Activated T-cell treated with anti-CD3 and anti-CD28 coated beads for 1 hour (primary cell): ENCODE measurements around the gene MYO3A.
"Not testable (repeated sequence)": the region's sequence is repeated elsewhere in the genome, so short reads cannot be mapped to it uniquely, and the experiment has no call there.

Experiments
- DNase-seq: peaks from one replicate; pipeline ENCODE4 v3.0.0-alpha.2; 2020; ENCODE audit warnings: low read depth

Gene MYO3A

DNA sequence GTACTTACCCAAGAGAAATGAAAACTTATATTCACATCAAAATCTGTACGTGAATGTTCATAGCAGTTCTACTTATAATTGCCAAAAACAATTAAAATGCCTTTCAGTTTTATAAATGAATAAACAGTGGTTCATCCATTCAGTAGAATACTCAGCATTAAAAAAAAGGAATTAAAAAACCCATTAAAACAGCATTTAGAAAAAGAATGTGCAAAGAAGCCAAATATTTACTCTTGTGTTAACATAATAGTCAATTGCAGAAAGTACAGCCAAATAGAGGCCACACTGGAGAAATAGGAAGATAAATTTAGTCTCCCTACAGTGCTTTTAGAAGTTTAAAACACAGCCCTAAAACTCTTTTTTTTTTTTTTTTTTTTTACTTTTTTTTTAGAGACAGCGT is 54.6 kb downstream of the MYO3A start:
- DNase-seq: no peak

DNA sequence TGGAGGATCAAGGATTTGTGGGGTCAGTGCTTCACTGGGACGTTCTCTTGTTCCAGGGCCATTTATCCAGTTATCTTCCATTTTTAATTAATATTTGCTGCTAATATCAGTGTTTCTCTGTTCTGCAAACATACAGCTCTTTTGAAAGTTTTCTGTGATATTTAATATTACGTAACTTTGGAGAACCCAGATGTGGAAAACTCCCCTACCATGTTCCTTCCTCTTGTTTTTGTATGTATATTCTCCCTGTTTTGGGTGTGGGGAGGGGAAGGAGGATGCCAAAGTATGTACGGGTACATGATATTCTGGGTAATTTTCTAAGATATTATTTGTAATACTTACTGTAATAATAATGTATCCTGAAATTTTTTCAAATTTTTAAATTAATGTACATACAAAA is 55.9 kb downstream of the MYO3A start:
- no peak for DNase-seq

DNA sequence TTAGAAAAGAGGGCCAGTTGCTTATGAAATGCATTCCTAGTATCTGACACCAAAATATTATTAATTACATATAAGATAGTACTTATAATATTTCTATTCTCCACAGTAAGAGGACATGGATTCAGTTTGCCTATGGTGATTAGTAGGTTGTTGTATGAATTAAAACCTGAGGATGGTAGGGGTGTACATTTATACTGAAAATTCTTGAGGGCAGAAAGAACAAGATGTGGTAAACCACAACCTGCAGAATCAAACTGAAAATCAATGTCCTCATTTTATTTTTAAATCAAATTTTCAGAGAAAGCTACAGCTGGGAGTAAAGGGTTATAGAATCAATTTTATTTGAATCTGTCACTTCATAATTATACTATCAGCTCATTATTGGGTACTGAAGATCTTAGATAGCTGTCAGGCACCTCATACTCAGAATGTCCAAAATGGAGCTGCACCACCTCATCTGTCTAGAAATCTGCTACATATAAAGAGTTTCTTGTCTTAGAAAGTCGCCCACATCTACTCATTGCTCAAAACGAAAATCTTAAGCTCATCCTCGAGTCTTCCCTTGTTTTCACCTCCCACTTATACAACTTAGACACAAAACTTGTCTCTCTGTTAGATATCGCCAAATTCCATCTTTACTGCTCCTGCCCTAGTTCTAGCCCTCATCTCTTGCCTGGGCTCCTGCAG is 65.4 kb downstream of the MYO3A start:
- DNase-seq: no peak

DNA sequence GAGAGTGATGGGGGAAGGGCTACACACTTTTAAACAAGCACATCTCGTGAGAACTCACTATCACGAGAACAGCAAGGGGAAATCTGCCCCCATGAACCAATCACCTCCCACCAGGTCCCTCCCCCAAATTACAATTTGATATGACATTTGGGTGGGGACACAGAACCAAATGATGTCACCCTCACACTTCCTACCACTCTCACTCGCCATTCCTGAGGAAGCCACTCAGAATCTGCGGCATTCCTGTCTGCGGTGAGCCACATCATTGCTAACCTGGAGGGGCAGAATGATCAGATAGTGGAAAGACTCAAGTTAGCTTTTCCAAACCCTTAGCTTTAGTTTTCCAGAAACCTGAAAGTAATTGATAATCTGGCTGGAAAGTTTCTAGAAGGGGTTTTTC is 66.9 kb downstream of the MYO3A start:
- DNase-seq: no peak

DNA sequence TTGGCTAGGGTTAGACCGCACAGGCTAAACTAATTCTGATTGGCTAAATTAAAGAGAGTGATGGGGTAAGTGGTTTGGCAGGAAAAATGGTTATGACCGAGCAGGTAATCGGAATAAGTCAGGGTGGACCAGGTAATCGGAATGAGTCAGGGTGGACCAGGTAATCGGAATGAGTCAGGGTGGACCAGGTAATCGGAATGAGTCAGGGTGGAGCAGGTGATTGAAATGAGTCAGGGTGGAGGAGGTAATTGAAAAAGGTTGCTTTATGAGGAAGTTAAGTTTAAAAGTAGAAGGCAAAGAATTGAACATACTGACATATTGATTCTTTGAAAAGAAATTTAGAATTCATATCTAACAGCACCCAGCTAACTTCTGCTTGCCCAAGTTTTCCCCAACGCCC is 68.4 kb downstream of the MYO3A start:
- DNase-seq: not testable (repeated sequence)

DNA sequence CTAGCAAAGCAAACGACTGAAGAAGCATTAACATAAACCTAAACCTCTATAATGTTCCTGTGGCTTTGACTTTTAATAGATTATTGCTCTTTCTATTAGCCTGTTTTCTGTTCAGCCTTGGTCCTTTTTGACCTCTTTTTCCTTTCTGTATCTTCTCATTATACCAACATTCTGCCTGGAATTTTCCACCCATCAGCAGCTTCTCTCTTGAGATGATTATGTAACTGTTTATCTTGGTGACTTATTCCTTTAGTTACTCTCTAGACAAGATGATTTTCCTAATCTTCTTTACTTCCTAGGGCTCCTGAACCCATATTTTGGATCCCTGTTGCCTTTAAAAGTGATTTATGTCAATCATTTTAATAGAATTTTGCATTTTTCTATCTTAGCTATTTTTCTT is 81.1 kb downstream of the MYO3A start:
- DNase-seq: no peak

DNA sequence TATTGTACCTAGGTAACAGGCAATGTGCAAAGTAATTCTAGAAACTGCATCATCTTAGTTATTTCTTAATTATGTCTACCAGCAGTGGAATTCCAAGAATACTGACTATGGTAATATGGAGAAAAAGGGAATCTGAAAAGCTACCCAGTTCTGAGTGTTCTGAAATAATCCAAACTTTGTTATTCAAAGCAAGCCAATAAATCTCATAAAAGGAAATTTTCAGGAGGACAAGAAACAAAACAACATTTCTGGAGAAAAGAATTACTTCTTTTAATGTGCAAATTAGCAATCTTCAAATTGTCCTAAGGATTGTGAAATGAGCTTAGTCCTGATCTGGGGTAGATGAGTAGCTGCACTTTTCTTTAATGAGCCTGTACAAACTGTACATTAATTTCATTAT is 88.8 kb downstream of the MYO3A start:
- no peak for DNase-seq

DNA sequence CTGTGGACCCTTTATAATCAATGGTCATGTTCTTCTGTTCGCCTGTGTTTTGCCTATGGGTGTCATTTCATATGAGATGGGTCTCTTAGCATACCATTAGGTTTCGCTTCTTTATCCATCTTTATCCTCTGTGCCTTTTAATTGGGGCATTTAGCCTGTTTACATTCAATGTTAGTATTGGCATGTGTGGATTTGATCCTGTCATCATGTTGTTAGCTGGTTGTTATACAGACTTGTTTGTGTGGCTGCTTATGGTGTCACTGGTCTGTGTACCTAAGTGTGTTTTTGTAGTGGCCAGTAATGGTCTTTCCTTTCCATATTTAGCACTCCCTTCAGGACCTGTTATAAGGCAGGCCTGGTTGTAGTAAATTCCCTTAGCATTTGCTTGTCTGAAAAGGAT is 90.3 kb downstream of the MYO3A start:
- no peak for DNase-seq

DNA sequence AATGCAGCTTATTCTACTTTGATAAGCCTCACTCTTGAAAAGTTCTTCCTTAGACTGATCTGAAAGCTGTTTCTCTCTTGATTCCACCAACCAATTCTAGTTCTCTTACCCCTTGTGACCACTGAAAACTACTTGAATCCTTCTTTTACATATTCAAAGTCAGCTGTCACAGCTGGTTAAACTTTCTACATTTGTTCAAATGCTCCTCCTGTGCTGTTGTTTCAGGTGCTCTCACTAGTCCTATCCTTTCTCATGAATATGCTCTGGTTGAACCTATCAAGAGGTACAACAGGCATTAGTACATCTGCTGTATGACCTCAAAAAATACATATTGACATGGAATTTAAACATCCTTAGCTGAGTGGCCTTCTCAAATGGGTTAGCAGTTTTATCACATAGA is 91.5 kb downstream of the MYO3A start:
- DNase-seq: no peak

DNA sequence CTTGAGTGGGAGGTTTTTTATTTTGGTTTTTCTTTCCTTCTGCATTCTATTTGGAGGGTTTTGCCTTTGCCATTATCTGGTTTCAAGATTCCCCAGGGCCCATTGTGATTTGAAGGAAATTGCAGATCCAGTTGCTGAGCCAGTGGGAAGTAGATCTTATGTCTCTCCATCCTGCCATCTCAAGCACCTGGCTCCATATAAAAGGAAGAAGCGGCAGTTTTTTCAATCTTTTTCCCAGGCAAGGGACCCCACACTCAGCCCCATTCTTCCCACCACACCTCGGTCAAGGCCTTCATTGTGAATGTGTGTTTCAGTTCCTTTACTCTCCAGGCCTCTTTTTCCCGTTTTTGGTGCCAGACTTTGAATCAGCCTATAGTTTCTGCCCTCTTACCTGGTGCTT is 95.8 kb downstream of the MYO3A start:
- DNase-seq: no peak

DNA sequence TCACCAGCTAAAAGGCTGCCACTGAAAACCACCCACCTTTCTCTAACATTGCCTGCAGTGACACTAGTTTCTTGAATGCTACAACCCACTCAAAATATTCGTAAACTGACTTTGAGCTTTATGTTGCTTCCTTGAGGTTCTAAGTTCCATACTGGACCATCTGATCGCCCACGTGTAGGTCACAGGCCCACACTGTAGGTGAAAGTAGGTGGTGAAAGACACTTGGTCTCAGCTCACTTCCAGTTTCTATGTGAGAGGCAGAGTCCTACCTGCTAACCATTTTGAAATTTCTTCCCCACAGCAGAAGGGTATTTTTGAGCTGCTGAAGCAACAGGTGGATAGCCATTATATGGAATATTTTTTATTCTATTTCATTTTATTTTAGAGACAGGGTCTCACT is 97.3 kb downstream of the MYO3A start:
- no peak for DNase-seq

DNA sequence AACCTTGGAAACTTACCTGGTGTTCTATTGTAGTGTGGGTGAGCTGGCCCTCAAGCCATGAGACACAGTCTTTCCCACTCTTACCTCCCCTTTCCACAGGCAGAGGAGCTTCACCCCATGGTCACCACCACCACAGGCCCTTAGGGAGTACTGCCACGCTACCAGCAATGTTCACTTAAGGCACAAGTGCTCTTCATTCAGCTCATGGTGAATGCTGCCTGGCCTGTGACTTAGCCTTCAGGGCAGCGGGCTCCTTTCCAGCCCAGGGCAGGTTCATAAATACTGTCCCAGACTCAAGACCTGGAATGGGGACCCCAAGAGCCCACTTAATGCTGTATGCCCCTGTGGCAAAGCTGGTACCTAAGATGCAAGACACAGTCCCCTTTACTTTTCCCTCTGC is 109.4 kb downstream of the MYO3A start:
- DNase-seq: no peak

DNA sequence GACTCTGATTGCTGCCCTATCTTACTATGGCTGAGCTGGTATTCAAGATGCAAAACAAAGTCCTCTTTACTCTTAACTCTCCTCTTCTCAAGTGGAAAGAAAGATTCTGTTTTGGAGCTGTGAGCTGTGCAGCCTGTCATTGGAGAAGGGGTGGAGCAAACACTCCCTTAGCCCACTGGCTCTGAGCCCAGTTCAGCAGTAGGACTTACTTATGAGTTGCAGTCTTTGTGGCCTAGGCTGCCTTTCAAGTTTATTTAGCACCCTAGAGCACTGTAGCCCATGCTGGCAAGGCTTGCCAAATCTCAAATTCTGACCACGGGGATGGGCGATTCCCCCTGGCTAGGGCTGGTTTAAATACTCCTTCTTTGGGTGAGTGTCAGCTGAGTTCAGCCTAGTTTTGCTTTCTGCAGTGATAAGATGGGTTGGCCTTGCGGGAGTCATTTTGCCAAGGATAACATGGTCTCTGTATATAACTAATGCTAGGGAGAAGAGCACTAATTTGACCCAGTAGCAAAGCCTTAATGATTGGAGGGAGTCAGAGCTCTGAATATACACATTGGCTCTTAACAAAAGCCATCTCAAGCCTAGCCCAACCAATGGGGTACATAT is 110.2 kb downstream of the MYO3A start:
- no peak for DNase-seq

DNA sequence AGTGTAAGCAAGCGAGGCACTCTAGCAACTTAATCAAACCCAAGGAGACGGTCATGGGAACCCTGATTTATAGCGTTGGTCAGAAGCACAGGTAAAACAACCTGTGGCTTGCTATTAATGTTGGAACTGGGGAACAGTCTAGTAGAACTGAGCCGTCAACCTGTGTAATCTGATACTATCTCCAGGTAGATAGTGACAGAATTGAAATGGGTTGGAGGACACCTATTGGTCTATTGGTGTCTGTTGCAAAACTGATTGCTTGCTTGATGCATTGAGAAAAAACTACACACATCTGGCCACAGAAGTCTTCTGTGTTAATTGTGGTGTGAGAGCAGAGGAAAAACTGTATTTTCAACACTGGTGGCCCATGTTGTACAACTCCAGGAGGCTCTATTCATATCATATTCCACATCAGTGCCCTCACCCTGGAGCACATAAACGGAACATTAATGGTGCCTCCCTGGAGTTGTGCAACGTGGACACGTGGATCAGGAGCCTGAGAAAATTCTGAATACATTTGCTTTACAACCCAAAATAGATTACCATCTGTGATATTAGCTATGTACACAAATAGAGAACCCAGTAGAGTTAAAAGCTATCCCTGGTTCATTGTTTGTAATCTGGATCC is 112.2 kb downstream of the MYO3A start:
- no peak for DNase-seq

DNA sequence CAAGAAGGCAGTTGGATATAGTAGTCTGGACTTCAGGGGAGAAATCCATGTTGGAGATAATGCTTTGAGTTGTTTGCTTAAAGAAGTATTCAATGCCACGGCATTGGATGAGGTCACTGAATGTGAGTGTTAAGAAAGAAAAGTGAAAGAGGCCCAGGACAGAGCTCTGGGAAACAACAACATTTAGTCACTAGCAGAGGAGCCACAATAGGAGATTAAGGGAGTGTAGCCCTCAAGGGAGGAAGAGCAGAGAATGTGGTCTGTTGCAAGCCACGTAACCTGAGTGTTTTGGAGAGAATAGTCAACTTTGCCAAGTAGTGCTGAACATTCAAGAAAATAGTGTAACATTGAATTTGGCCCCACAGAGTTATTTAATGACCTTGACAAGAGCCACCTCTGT is 114.7 kb downstream of the MYO3A start:
- no peak for DNase-seq

DNA sequence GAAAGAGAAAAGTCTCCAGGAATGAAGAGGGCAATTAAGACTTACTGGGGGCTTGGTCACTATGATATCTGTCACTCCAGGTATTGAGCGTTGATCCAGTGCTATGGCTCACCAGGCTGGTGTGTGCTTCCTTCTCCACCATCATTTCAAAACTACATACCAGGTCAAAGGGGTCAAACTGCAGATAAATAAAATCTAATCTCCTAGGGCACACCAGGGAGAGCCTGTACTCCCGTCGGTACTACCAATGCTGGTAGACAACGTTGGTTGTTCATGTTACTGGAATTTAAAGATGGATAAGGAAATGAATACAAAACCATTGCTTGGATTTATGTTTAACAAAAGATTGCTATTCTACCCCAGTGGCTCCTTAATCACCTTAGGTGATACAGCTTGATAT is 118.3 kb downstream of the MYO3A start:
- no peak for DNase-seq

DNA sequence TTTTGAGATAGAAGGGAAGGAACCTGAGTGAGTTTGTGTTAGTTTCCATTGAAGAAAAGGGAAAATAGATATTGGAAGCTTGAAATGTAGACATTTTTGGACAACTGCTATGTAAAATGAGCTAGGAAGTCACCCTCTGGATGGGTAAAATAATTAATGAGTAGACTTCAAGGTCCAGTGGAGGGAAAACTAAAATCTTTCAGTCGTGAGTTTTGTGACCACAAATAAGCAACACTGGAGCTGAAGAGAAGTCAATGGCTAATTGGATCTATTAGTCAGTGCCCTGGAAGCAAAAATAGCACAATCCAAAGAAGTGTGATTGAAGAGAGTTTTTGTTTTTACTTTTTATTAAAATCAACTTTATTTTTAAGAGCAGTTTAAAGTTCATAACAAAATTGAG is 123.4 kb downstream of the MYO3A start:
- DNase-seq: no peak

DNA sequence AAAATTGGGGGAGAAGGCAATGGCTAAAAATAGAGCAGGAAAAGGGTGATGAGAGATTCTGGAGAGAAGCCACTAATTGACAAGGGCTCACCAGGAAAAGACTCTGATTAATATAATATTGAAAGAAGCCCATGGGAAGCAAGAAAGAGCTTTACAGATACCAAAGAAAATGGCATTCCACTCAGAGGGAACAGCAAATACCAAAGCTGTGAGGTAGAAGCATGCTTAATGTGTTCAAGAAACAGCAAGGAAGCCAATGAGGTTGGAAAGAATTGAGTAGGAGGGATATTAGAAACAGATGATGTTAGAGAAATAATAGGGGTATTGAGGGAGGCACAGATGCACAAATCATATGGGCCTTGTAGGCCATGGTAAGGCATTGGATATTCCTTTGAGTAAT is 130.1 kb downstream of the MYO3A start:
- no peak for DNase-seq

DNA sequence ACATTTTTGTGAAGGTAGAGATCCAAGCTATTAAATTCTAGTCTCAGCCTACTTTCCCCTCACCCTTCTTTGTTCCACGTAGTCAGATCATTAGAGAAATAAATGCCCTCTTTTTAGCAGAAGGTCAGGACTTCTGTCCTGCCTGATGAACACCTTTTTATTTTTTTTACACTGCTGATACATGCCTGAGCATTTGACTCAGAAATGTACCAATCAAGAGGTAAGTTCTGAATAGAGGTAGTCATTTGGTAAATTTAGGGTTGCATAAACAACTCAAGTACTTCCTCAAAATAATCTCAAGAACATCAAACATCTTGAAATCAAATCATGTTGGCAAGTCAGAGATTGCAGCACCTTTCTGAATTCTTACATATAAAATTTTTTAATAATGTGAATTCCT is 133.7 kb downstream of the MYO3A start:
- DNase-seq: no peak

DNA sequence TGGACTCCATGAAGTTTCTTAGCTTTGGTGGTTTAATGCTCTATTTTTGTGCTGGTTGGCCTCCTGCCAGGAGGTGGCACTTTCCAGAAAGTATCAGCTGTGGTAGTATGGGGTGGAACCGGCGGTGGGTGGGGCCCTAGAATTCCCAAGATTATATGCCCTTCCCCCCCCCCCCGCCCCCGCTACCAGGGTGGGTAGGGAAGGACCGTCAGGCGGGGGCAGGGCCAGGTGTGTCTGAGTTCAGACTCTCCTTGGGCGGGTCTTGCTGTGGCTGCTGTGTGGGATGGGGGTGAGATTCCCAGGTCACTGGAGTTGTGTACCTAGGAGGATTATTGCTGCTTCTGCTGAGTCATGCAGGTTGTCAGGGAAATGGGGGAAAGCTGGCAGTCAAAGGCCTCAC is 146.9 kb downstream of the MYO3A start:
- not testable (repeated sequence) for DNase-seq

DNA sequence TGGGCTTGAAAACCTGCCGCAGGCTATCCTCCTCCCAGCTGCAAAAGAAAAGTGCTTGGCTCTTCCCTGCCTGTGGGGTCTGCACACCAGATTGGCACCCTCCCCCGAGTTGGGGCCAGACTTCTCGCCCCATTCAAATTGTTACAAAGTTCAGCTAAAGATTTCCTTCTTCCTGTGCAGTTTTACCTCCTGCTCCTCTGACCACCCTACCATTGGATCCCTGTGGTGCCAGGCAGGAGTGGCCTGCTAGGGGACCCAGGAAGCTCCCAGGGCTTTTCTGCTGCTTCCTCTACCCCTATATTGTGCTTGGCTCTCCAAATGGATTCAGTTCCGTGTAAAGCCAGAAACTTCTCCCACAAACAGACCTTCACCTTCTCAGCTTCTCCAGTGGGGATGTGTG is 147.4 kb downstream of the MYO3A start:
- DNase-seq: no peak

DNA sequence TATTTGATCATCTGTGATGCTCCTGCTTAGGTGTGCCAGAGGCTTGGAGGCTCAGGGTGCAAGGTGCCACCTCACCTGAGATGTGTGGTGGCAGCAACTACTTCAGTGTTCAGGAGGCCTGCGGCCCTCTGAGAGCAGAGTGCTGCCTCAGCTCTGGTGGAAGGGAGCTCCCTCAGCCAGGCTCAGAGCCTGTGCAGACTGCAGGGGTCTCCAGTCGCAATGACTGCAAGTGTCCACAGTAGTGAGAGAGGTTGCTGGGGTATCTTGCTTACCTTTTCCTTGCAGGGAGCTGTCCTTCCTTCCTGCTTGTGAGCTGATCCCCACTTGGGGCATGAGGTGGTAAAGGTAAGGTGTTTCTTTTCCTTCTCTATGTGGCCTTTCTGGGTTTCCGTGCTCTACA is 151.5 kb downstream of the MYO3A start:
- DNase-seq: no peak

DNA sequence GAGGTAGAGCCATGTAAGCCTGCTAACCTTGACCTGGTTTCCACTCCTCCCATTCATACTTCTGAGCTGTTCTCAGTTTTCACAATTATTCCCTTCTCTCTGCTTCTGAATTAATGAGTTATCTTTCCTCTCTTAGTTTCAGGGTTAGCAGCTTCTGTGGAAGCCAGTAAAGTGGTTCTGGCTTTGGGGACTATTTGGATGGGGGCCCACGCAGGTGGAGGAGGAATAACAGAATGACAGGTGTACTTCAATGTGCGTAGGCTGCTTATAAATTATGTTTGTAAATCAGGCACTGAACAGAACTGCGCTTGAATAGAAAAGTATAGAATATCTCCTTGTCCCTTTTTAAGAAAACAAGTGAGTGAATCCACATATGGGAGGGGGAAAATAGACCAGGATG is 153.6 kb downstream of the MYO3A start:
- no peak for DNase-seq

DNA sequence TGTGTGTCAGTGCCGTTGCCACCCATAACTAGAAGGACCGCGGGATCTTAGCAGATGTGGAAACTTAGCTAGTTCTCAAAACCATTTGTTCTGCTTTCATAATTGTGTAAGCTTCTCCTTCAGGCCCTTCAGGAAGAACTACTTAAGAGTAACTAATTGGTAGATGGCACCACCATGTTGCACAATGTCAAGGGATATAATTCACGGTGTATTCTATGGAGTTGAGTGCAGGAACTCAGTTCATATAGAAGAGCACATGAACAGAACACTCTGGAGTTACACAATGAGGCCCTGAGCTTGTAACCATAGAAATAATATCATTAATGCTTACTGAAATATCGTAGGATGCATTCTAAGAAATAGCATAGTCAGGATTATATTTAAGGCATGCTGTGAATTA is 156.0 kb downstream of the MYO3A start:
- no peak for DNase-seq
